ENCODE results near the gene MEIOB.
"Not testable (repeated sequence)": the region's sequence is repeated elsewhere in the genome, so short reads cannot be mapped to it uniquely, and the experiment has no call there.

The MEIOB gene

GRCh38 chr16:1877804-1878203 lies 5.8 kb upstream of the MEIOB start:
- Histone ChIP-seq H3K4me3 (ENCODE audit: insufficient read depth, low read depth, low read length, poor library complexity, severe bottlenecking) (no peak overlapping the region), H3K27ac (ENCODE audit: insufficient read depth, low read length, poor library complexity, severe bottlenecking) (no peak overlapping the region), H3K9me3 (ENCODE audit: control insufficient read depth, low read length) (no peaks in the 10 kb centered on the region), H3K27me3 (replicated peaks; ENCODE audit: control insufficient read depth, insufficient read depth, low read length, poor library complexity, severe bottlenecking) (no peaks in the 10 kb centered on the region), H3K36me3 (ENCODE audit: control insufficient read depth, insufficient read depth, low read length) (no peaks in the 10 kb centered on the region), H3K4me1 (ENCODE audit: control insufficient read depth, insufficient read depth, low read length, poor library complexity, severe bottlenecking) (no peaks in the 10 kb centered on the region)
- no peak for DNase-seq

- H3K36me3 ChIP-seq (ENCODE audit: control insufficient read depth, insufficient read depth, low read length) = no peaks in the 10 kb centered on the region
- H3K27me3 ChIP-seq (replicated peaks; ENCODE audit: control insufficient read depth, insufficient read depth, low read length, poor library complexity, severe bottlenecking) = peaks cover 4% of the 10 kb centered on the region
- DNase-seq = no peak
- H3K27ac ChIP-seq (ENCODE audit: insufficient read depth, low read length, poor library complexity, severe bottlenecking) = no peak overlapping the region
- no peaks in the 10 kb centered on the region for H3K9me3 ChIP-seq (ENCODE audit: control insufficient read depth, low read length)
- no peak overlapping the region for H3K4me3 ChIP-seq (ENCODE audit: insufficient read depth, low read depth, low read length, poor library complexity, severe bottlenecking)
- H3K4me1 ChIP-seq (ENCODE audit: control insufficient read depth, insufficient read depth, low read length, poor library complexity, severe bottlenecking) = no peaks in the 10 kb centered on the region
Measured at GRCh38 chr16:1877089-1877488, 5.1 kb upstream of the MEIOB start.

- H3K27me3 ChIP-seq (replicated peaks; ENCODE audit: control insufficient read depth, insufficient read depth, low read length, poor library complexity, severe bottlenecking) = peaks cover 6% of the 10 kb centered on the region
- H3K27ac ChIP-seq (ENCODE audit: insufficient read depth, low read length, poor library complexity, severe bottlenecking) = no peak overlapping the region
- DNase-seq = no peak
Measured at GRCh38 chr16:1876468-1876867, 4.5 kb upstream of the MEIOB start.

GRCh38 chr16:1876066-1876465 lies 4.1 kb upstream of the MEIOB start:
- not testable (repeated sequence) for DNase-seq; H3K27ac ChIP-seq (ENCODE audit: insufficient read depth, low read length, poor library complexity, severe bottlenecking); H3K4me3 ChIP-seq (ENCODE audit: insufficient read depth, low read depth, low read length, poor library complexity, severe bottlenecking); H3K36me3 ChIP-seq (ENCODE audit: control insufficient read depth, insufficient read depth, low read length); H3K9me3 ChIP-seq (ENCODE audit: control insufficient read depth, low read length); H3K4me1 ChIP-seq (ENCODE audit: control insufficient read depth, insufficient read depth, low read length, poor library complexity, severe bottlenecking); H3K27me3 ChIP-seq (replicated peaks; ENCODE audit: control insufficient read depth, insufficient read depth, low read length, poor library complexity, severe bottlenecking)

More at GRCh38 chr16:1876468-1876867, 4.5 kb upstream of the MEIOB start:
- H3K4me3 ChIP-seq (ENCODE audit: insufficient read depth, low read depth, low read length, poor library complexity, severe bottlenecking) = no peak overlapping the region
- no peaks in the 10 kb centered on the region for H3K36me3 ChIP-seq (ENCODE audit: control insufficient read depth, insufficient read depth, low read length)
- H3K9me3 ChIP-seq (ENCODE audit: control insufficient read depth, low read length) = no peaks in the 10 kb centered on the region
- H3K4me1 ChIP-seq (ENCODE audit: control insufficient read depth, insufficient read depth, low read length, poor library complexity, severe bottlenecking) = no peaks in the 10 kb centered on the region

- Histone ChIP-seq H3K27ac (ENCODE audit: insufficient read depth, low read length, poor library complexity, severe bottlenecking) (no peak overlapping the region), H3K4me1 (ENCODE audit: control insufficient read depth, insufficient read depth, low read length, poor library complexity, severe bottlenecking) (no peaks in the 10 kb centered on the region), H3K27me3 (replicated peaks; ENCODE audit: control insufficient read depth, insufficient read depth, low read length, poor library complexity, severe bottlenecking) (peaks cover 6% of the 10 kb centered on the region), H3K9me3 (ENCODE audit: control insufficient read depth, low read length) (no peaks in the 10 kb centered on the region), H3K4me3 (ENCODE audit: insufficient read depth, low read depth, low read length, poor library complexity, severe bottlenecking) (no peak overlapping the region), H3K36me3 (ENCODE audit: control insufficient read depth, insufficient read depth, low read length) (no peaks in the 10 kb centered on the region)
- DNase-seq = no peak
Measured at GRCh38 chr16:1874854-1875253, 2.9 kb upstream of the MEIOB start.

GRCh38 chr16:1870365-1871082 lies 1.4 kb downstream of the MEIOB start:
- no peak overlapping the region for H3K27ac ChIP-seq (ENCODE audit: insufficient read depth, low read length, poor library complexity, severe bottlenecking)
- no peaks in the 10 kb centered on the region for H3K4me1 ChIP-seq (ENCODE audit: control insufficient read depth, insufficient read depth, low read length, poor library complexity, severe bottlenecking)
- no peak for DNase-seq
- H3K4me3 ChIP-seq (ENCODE audit: insufficient read depth, low read depth, low read length, poor library complexity, severe bottlenecking) = no peak overlapping the region
- no peaks in the 10 kb centered on the region for H3K36me3 ChIP-seq (ENCODE audit: control insufficient read depth, insufficient read depth, low read length)
- peaks cover 6% of the 10 kb centered on the region for H3K27me3 ChIP-seq (replicated peaks; ENCODE audit: control insufficient read depth, insufficient read depth, low read length, poor library complexity, severe bottlenecking)
- no peaks in the 10 kb centered on the region for H3K9me3 ChIP-seq (ENCODE audit: control insufficient read depth, low read length)

- DNase-seq = no peak
- Histone ChIP-seq H3K4me1 (ENCODE audit: control insufficient read depth, insufficient read depth, low read length, poor library complexity, severe bottlenecking) (no peaks in the 10 kb centered on the region), H3K36me3 (ENCODE audit: control insufficient read depth, insufficient read depth, low read length) (no peaks in the 10 kb centered on the region), H3K27ac (ENCODE audit: insufficient read depth, low read length, poor library complexity, severe bottlenecking) (no peak overlapping the region), H3K9me3 (ENCODE audit: control insufficient read depth, low read length) (no peaks in the 10 kb centered on the region), H3K4me3 (ENCODE audit: insufficient read depth, low read depth, low read length, poor library complexity, severe bottlenecking) (no peak overlapping the region), H3K27me3 (replicated peaks; ENCODE audit: control insufficient read depth, insufficient read depth, low read length, poor library complexity, severe bottlenecking) (no peaks in the 10 kb centered on the region)
Measured at GRCh38 chr16:1865902-1866690, 5.9 kb downstream of the MEIOB start.

- Histone ChIP-seq H3K27me3 (replicated peaks; ENCODE audit: control insufficient read depth, insufficient read depth, low read length, poor library complexity, severe bottlenecking) (no peaks in the 10 kb centered on the region), H3K27ac (ENCODE audit: insufficient read depth, low read length, poor library complexity, severe bottlenecking) (no peak overlapping the region), H3K4me1 (ENCODE audit: control insufficient read depth, insufficient read depth, low read length, poor library complexity, severe bottlenecking) (no peaks in the 10 kb centered on the region), H3K4me3 (ENCODE audit: insufficient read depth, low read depth, low read length, poor library complexity, severe bottlenecking) (no peak overlapping the region), H3K9me3 (ENCODE audit: control insufficient read depth, low read length) (no peaks in the 10 kb centered on the region), H3K36me3 (ENCODE audit: control insufficient read depth, insufficient read depth, low read length) (no peaks in the 10 kb centered on the region)
- no peak for DNase-seq
Measured at GRCh38 chr16:1863681-1864460, 8.1 kb downstream of the MEIOB start.

GRCh38 chr16:1862394-1862793 lies 9.6 kb downstream of the MEIOB start:
- Histone ChIP-seq H3K4me1 (ENCODE audit: control insufficient read depth, insufficient read depth, low read length, poor library complexity, severe bottlenecking) (no peaks in the 10 kb centered on the region), H3K27ac (ENCODE audit: insufficient read depth, low read length, poor library complexity, severe bottlenecking) (no peak overlapping the region), H3K9me3 (ENCODE audit: control insufficient read depth, low read length) (no peaks in the 10 kb centered on the region), H3K4me3 (ENCODE audit: insufficient read depth, low read depth, low read length, poor library complexity, severe bottlenecking) (no peak overlapping the region), H3K36me3 (ENCODE audit: control insufficient read depth, insufficient read depth, low read length) (no peaks in the 10 kb centered on the region), H3K27me3 (replicated peaks; ENCODE audit: control insufficient read depth, insufficient read depth, low read length, poor library complexity, severe bottlenecking) (no peaks in the 10 kb centered on the region)
- no peak for DNase-seq

GRCh38 chr16:1861730-1862129 lies 10.2 kb downstream of the MEIOB start:
- no peak for DNase-seq
- Histone ChIP-seq H3K4me3 (ENCODE audit: insufficient read depth, low read depth, low read length, poor library complexity, severe bottlenecking) (no peak overlapping the region), H3K27ac (ENCODE audit: insufficient read depth, low read length, poor library complexity, severe bottlenecking) (no peak overlapping the region), H3K4me1 (ENCODE audit: control insufficient read depth, insufficient read depth, low read length, poor library complexity, severe bottlenecking) (no peaks in the 10 kb centered on the region), H3K36me3 (ENCODE audit: control insufficient read depth, insufficient read depth, low read length) (no peaks in the 10 kb centered on the region), H3K9me3 (ENCODE audit: control insufficient read depth, low read length) (no peaks in the 10 kb centered on the region), H3K27me3 (replicated peaks; ENCODE audit: control insufficient read depth, insufficient read depth, low read length, poor library complexity, severe bottlenecking) (no peaks in the 10 kb centered on the region)

Measured in effector memory CD4-positive, alpha-beta T cell (primary cell).